GM12878 (cell line): ENCODE measurements around the gene ENG. TPM values are rescaled to one million over a fixed set of nuclear protein-coding genes. Genes with fewer than 3 reads are reported as not detected.

Experiments
- ASH2L ChIP-seq: fragments of 300-600, 200-600 bp; sonication (generic); IDR thresholded peaks from 2 replicates; pipeline ENCODE4 v1.6.1; 2017; ENCODE audit warnings: low read depth, mild to moderate bottlenecking, borderline replicate concordance
- ATF7 ChIP-seq: fragments of 450-650 bp; IDR thresholded peaks from 2 replicates; pipeline ENCODE4 v1.6.1; 2016; ENCODE audit warnings: low read depth, mild to moderate bottlenecking
- BCLAF1 ChIP-seq: fragments of 450-650 bp; IDR thresholded peaks from 2 replicates; pipeline ENCODE4 v1.6.1; 2017; ENCODE audit warnings: antibody characterized with exemption, mild to moderate bottlenecking, moderate library complexity
- CBFB ChIP-seq: IDR thresholded peaks from 2 replicates; pipeline ENCODE4 v1.6.1; 2016; ENCODE audit warnings: antibody characterized with exemption, low read depth
- DPF2 ChIP-seq: fragments of 450-650 bp; IDR thresholded peaks from 2 replicates; pipeline ENCODE4 v1.6.1; 2017; ENCODE audit warnings: mild to moderate bottlenecking
- ESRRA ChIP-seq: IDR thresholded peaks from 2 replicates; pipeline ENCODE4 v1.6.1; 2012; ENCODE audit warnings: mild to moderate bottlenecking, low read length, improper control_type of control experiment
- HCFC1 ChIP-seq: fragments of 150-350 bp; IDR thresholded peaks from 2 replicates; pipeline ENCODE4 v1.6.1; 2014; ENCODE audit warnings: low read length
- IKZF1 ChIP-seq: fragments of 450-650 bp; conservative IDR thresholded peaks from 2 replicates; pipeline ENCODE4 v1.6.1; 2017; ENCODE audit warnings: antibody characterized with exemption, mild to moderate bottlenecking
- IRF4 ChIP-seq: IDR thresholded peaks from 2 replicates; pipeline ENCODE4 v1.6.1; 2011; ENCODE audit warnings: low read depth, low read length
- JUND ChIP-seq: IDR thresholded peaks from 2 replicates; pipeline ENCODE4 v1.6.1; 2012; ENCODE audit warnings: low read depth, mild to moderate bottlenecking, low read length, improper control_type of control experiment, moderate library complexity
- MAX ChIP-seq: IDR thresholded peaks from 2 replicates; pipeline ENCODE4 v1.6.1; 2012; ENCODE audit warnings: low read depth, low read length, improper control_type of control experiment
- MEF2A ChIP-seq: IDR thresholded peaks from 2 replicates; pipeline ENCODE4 v1.6.1; 2011; ENCODE audit warnings: low read depth, mild to moderate bottlenecking, low read length, moderate library complexity; ENCODE audit not compliant: insufficient read depth
- NR2C1 ChIP-seq: fragments of 450-650 bp; IDR thresholded peaks from 2 replicates; pipeline ENCODE4 v1.6.1; 2017; ENCODE audit warnings: antibody characterized with exemption, mild to moderate bottlenecking, moderate library complexity
- POLR2A ChIP-seq: IDR thresholded peaks from 2 replicates; pipeline ENCODE4 v1.6.1; 2011; ENCODE audit warnings: low read depth, mild to moderate bottlenecking, low read length
- RCOR1 ChIP-seq: conservative IDR thresholded peaks from 2 replicates; pipeline ENCODE4 v1.6.1; 2012; ENCODE audit warnings: low read depth, low read length, improper control_type of control experiment
- RELA ChIP-seq: fragments of 450-650 bp; IDR thresholded peaks from 2 replicates; pipeline ENCODE4 v1.8.0; 2014; ENCODE audit warnings: borderline replicate concordance; ENCODE audit not compliant: partially characterized antibody
- SMAD5 ChIP-seq: IDR thresholded peaks from 2 replicates; pipeline ENCODE4 v1.6.1; 2016; ENCODE audit warnings: antibody characterized with exemption, low read depth
- SMC3 ChIP-seq: IDR thresholded peaks from 2 replicates; pipeline ENCODE4 v1.6.1; 2011; ENCODE audit warnings: low read length, improper control_type of control experiment, borderline replicate concordance
- STAT3 ChIP-seq: IDR thresholded peaks from 2 replicates; pipeline ENCODE4 v1.6.1; 2011; ENCODE audit warnings: low read depth, low read length, improper control_type of control experiment
- ZBTB4 ChIP-seq: fragments of 450-650 bp; formaldehyde crosslinking; IDR thresholded peaks from 2 replicates; pipeline ENCODE4 v1.4.0; 2022; ENCODE audit warnings: mild to moderate bottlenecking, moderate library complexity
- ZNF24 ChIP-seq: fragments of 450-650 bp; IDR thresholded peaks from 2 replicates; pipeline ENCODE4 v1.6.1; 2017; ENCODE audit warnings: antibody characterized with exemption, mild to moderate bottlenecking
- polyA plus RNA-seq, 11 experiments: library from polyadenylated mRNA; depleted of rRNA in 4 of 11; unstranded in 6 of 11; stranded (reverse) in 5 of 11; fragments of >200 nt; fragmentation: Nextera tagmentation in 4 of 11; fragmentation: Illumina TruSeq in 1 of 11; extraction: Ambion mirVana in 4 of 11; extraction: Trizol in 1 of 11; gene quantifications; 1 replicate in 1 of 11; 2 replicates in 10 of 11; pipeline versions ENCODE4 v1.2.1 to v1.2.3, GENCODE V29; 2011 to 2016; ENCODE audit warnings: inconsistent platforms in 2 of 11, missing spikeins in 2 of 11, low read depth in 1 of 11
- total RNA-seq, 4 experiments: library from RNA; depleted of rRNA in 3 of 4; stranded (reverse); fragments of >200 nt in 3 of 4; fragmentation: Illumina TruSeq in 1 of 4; extraction: Trizol in 1 of 4; gene quantifications; 2 replicates each; pipeline versions ENCODE4 v1.2.1 to v1.2.3, GENCODE V29; 2013 to 2021
- TF ChIP-seq, protein P1 (sequence below): fragments of 150-350 bp; IDR thresholded peaks from 2 replicates; pipeline ENCODE4 v1.6.1; 2016; ENCODE audit warnings: low read depth, low read length

ENG gene
- total and polyA plus RNA-seq, 10 of the 15 experiments (the other 5 are each of a cell fraction or from before 2014, with no cell fraction given), result 0.14 to 10.1 (median 2.0) TPM

- TF ChIP-seq MAX, result no peak
- no peak for TF ChIP-seq BCLAF1
- no peak for TF ChIP-seq ASH2L
- TF ChIP-seq DPF2, result 0 out of 2 replicates have a peak, but pooled peaks have one; percentile 42
- no peak for TF ChIP-seq ESRRA
- no peak for TF ChIP-seq RELA
- no peak for TF ChIP-seq RCOR1
- no peak for TF ChIP-seq SMAD5
- 0 out of 2 replicates have a peak, but pooled peaks have one; percentile 37 for TF ChIP-seq HCFC1
- 0 out of 2 replicates have a peak, but pooled peaks have one; percentile 29 for TF ChIP-seq MEF2A
- peak; percentile 76 for TF ChIP-seq NR2C1
- no peak for TF ChIP-seq IKZF1
- no peak for TF ChIP-seq CBFB
- TF ChIP-seq ATF7, result no peak
- TF ChIP-seq SMC3, result no peak
- no peak for TF ChIP-seq ZNF24
- no peak for TF ChIP-seq IRF4
- no peak for TF ChIP-seq JUND
- TF ChIP-seq, protein P1, sequence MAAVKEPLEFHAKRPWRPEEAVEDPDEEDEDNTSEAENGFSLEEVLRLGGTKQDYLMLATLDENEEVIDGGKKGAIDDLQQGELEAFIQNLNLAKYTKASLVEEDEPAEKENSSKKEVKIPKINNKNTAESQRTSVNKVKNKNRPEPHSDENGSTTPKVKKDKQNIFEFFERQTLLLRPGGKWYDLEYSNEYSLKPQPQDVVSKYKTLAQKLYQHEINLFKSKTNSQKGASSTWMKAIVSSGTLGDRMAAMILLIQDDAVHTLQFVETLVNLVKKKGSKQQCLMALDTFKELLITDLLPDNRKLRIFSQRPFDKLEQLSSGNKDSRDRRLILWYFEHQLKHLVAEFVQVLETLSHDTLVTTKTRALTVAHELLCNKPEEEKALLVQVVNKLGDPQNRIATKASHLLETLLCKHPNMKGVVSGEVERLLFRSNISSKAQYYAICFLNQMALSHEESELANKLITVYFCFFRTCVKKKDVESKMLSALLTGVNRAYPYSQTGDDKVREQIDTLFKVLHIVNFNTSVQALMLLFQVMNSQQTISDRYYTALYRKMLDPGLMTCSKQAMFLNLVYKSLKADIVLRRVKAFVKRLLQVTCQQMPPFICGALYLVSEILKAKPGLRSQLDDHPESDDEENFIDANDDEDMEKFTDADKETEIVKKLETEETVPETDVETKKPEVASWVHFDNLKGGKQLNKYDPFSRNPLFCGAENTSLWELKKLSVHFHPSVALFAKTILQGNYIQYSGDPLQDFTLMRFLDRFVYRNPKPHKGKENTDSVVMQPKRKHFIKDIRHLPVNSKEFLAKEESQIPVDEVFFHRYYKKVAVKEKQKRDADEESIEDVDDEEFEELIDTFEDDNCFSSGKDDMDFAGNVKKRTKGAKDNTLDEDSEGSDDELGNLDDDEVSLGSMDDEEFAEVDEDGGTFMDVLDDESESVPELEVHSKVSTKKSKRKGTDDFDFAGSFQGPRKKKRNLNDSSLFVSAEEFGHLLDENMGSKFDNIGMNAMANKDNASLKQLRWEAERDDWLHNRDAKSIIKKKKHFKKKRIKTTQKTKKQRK, result no peak
- TF ChIP-seq ZBTB4, result no peak
- no peak for TF ChIP-seq STAT3
- TF ChIP-seq POLR2A, result peak; percentile 55; the same call in 1 of the 2 replicates
Measured at GRCh38 chr9:127899128-127899943, 44.9 kb upstream of the ENG start, which contains the start of gene ST6GALNAC6 (continued).
